Right kidney (tissue), 9 donors: Measurements from ENCODE around the gene NDUFAF3.

Experiments used
- DNase-seq: peaks from one replicate; pipeline ENCODE4 v3.0.0-alpha.2; 2016
- long read RNA-seq, 8 donors: transcript quantifications; one replicate each; lab custom pipeline, GENCODE V29; 2026

NDUFAF3 gene, protein sequence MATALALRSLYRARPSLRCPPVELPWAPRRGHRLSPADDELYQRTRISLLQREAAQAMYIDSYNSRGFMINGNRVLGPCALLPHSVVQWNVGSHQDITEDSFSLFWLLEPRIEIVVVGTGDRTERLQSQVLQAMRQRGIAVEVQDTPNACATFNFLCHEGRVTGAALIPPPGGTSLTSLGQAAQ
- long read RNA-seq, donor 1, transcript NDUFAF3-206 (4 exons, 826 nt) = minor isoform, 6 of 106 reads
- long read RNA-seq, donor 1, transcript NDUFAF3-202 (5 exons, 2,012 nt) = major isoform, 70 of 106 reads
- long read RNA-seq, donor 1, partial matches to known transcripts = 15 of 106 reads
- long read RNA-seq, donor 1, other reads (novel, unspliced or antisense) = 11 of 106 reads
- long read RNA-seq, donor 2, transcript NDUFAF3-206 (4 exons, 826 nt) = minor isoform, 5 of 61 reads
- long read RNA-seq, donor 2, transcript NDUFAF3-202 (5 exons, 2,012 nt) = major isoform, 50 of 61 reads
- long read RNA-seq, donor 2, partial matches to known transcripts = 0 of 61 reads
- long read RNA-seq, donor 2, other reads (novel, unspliced or antisense) = 5 of 61 reads
- long read RNA-seq, donor 3, transcript NDUFAF3-202 (5 exons, 2,012 nt) = major isoform, 38 of 49 reads
- long read RNA-seq, donor 3, partial matches to known transcripts = 0 of 49 reads
- long read RNA-seq, donor 3, other reads (novel, unspliced or antisense) = 8 of 49 reads
- long read RNA-seq, donor 4, transcript NDUFAF3-202 (5 exons, 2,012 nt) = major isoform, 56 of 74 reads
- long read RNA-seq, donor 4, partial matches to known transcripts = 7 of 74 reads
- long read RNA-seq, donor 4, other reads (novel, unspliced or antisense) = 8 of 74 reads
- long read RNA-seq, donor 5, transcript NDUFAF3-202 (5 exons, 2,012 nt) = major isoform, 73 of 97 reads
- long read RNA-seq, donor 5, transcript NDUFAF3-206 (4 exons, 826 nt) = minor isoform, 6 of 97 reads
- long read RNA-seq, donor 5, partial matches to known transcripts = 7 of 97 reads
- long read RNA-seq, donor 5, other reads (novel, unspliced or antisense) = 10 of 97 reads
- long read RNA-seq, donor 6, transcript NDUFAF3-202 (5 exons, 2,012 nt) = major isoform, 47 of 73 reads
- long read RNA-seq, donor 6, partial matches to known transcripts = 12 of 73 reads
- long read RNA-seq, donor 6, other reads (novel, unspliced or antisense) = 8 of 73 reads
- long read RNA-seq, donor 7, transcript NDUFAF3-202 (5 exons, 2,012 nt) = major isoform, 117 of 149 reads
- long read RNA-seq, donor 7, transcript NDUFAF3-206 (4 exons, 826 nt) = minor isoform, 8 of 149 reads
- long read RNA-seq, donor 7, partial matches to known transcripts = 5 of 149 reads
- long read RNA-seq, donor 7, other reads (novel, unspliced or antisense) = 18 of 149 reads
- long read RNA-seq, donor 8, transcript NDUFAF3-202 (5 exons, 2,012 nt) = major isoform, 61 of 82 reads
- long read RNA-seq, donor 8, partial matches to known transcripts = 18 of 82 reads
- long read RNA-seq, donor 8, other reads (novel, unspliced or antisense) = 0 of 82 reads

DNA sequence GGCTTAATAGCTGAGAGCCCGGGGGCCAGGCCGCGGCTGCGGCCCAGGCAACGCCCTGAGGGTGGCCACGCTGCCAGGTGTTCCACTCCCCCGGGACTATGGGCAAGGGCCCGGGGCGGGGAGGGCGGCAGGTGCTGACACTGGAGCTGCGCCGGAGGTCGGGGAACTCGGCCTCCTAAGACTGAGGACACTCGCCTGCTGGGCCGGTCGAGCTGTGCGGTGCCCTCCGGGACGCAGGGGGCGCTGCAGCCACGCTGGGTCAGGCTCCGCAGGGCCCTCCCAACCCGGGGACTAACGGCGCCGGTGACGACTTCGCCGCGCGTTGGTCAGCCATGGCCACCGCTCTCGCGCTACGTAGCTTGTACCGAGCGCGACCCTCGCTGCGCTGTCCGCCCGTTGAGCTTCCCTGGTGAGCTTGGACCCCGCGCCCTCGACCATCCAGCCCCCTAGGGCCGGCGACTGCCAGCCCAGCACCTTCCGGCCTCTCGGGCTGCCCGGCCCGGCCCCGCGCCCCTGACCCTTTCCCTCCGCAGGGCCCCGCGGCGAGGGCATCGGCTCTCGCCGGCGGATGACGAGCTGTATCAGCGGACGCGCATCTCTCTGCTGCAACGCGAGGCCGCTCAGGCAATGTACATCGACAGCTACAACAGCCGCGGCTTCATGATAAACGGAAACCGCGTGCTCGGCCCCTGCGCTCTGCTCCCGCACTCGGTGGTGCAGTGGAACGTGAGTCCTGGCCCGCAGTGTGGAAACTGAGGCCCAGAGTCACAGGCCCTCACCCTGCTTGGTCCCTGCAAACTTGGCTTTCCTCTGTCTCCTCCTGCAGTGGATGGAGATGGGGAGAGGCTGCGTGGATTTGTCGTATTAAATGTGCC, at the start of gene NDUFAF3:
Gene NDUFAF3, plus strand, starts transcription at position 309 of the 875 bp plus-strand sequence. Its CDS starts 24 bp downstream, at position 333.
- no peak for DNase-seq

GRCh38 chr3:48974076-48974864, 47.7 kb upstream of the NDUFAF3 start:
- no peak for DNase-seq

DNA sequence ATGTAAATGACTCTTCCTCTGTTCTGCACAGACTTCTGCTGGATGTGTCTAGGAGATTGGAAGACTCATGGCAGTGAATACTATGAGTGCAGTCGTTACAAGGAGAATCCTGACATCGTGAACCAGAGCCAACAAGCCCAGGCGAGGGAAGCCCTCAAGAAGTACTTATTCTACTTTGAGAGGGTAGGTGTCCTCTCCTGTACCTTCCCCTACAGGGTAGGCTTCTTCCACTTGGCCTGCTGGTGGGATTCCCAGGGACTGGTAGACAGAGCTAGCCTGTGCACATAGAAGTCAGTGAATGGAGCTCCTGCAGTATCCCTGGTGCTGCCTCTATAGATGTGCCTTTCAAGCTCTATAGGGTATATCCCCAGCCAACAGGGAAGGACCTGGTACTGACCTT, 42.5 kb upstream of the NDUFAF3 start:
- no peak for DNase-seq

DNA sequence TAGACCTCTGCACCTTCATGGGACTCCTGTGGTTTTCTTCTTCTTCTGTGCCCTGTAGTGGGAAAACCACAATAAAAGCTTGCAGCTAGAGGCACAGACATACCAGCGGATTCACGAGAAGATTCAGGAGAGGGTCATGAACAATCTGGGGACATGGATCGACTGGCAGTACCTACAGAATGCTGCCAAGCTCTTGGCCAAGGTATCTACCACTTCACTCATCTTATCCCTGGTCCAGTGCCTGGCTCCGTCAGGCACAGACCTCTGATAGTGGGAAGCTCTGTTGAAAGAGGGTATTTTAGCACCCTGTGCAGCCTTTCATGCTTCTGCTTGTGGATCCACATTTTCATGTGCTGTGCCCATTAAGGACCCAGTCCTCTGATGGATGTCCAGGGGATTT, 41.6 kb upstream of the NDUFAF3 start:
- DNase-seq = no peak

DNA sequence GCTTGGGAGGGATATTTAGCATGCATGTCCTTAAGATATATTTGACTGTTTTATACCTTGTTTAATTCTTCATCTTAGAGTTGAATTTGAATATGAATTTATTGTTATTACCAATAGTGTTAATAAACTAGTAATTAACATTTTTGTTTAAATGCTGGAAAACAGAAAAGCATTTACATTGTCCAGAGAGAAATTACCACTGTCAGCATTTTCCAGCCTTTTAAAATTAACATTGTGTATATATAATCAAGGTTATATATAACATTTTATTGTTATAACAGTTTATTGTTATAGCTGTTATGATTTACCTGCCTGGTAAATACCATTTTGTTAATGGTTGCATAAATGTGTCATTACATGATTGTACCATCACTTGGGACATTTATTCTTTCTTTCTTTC, 39.9 kb upstream of the NDUFAF3 start:
- DNase-seq = no peak

DNA sequence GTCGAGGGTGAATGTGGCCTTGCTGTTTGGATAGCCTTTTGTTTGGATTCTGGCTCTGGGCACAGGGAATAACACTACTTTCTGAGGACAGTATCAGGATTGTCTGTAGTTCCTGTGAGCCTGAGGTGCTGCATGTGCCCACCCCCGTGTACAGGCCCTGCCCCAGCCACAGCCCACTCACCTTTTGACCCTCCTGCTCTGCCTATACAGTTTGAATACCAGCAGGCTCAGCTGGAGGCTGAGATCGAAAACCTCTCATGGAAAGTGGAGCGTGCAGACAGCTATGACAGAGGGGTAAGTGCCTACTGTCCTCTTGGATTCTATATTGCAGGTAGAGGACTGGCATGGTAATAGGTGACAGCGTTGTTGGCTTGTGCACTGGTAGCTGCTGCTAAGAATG, 39.2 kb upstream of the NDUFAF3 start:
- DNase-seq = no peak

DNA sequence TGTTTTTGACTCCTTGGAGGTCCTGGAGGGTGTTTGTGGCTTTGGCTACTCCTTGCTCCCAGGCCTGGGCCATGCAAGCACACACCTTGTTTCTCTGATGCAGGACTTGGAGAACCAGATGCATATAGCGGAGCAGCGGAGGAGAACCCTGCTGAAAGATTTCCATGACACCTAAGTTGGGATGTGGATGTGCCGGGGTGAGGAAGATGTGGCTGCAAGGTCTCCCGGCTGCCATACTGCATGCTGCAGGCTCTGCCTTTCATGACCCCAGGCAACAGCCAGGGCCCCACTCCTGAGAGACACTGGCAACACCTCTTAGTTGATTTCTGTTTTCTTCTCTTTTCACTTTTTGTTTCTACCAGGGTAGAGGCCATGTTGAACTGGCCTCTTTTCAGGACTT, 38.8 kb upstream of the NDUFAF3 start:
- no peak for DNase-seq

DNA sequence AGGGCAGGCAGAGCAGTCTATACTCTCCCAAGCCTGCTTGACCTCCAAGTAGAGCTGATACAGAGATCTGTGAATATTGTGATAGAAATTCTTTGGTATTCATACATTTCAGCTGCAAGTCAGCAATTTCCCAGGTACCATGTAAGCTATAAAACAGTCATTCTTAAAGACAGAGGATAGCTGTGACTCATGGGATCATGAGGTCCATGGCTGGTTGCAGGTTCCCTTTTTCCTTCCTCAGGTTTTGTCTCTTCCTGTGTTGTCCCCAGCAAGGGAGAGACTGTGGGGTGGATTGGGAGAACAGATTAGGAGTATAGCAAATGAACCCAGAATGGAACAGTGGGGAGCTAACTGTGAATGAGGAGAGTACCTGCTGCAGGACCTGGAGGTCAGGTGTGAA, 37.3 kb upstream of the NDUFAF3 start:
- DNase-seq = no peak

DNA sequence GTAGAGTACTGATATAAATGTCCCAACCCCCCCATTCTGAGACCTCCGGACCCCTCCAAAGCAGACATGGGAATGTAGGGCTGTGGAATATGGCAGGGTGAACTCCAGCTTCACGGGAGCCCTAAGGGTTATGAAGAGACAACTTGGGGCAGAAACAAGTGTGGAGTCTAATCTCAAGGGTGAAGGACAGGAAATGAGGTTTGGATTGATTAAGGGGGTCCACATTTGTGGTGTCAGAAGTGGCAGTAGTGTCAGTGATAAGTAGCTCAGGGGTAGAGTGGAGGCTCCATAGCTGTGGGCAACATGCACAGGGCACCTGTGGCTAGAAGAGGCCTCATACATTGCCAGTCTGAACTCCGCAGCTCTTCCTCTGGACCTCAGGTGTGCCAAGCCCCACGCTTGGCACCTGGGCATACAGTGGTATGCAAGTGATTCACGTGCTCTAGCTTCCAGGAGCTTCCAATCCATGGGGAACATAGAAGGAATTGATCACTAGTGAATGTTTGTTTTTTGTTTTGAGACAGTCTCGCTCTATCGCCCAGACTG, 36.0 kb upstream of the NDUFAF3 start:
- no peak for DNase-seq

- no peak for DNase-seq
Measured at GRCh38 chr3:48989126-48989795, 32.7 kb upstream of the NDUFAF3 start.

GRCh38 chr3:48989796-48990635, 31.9 kb upstream of the NDUFAF3 start, which contains the start of gene P4HTM:
Gene P4HTM, plus strand, starts transcription at chr3:48990241. Its CDS starts 16 bp downstream, at chr3:48990257.
- peak; percentile 92 for DNase-seq

- DNase-seq = peak; percentile 79
Measured at GRCh38 chr3:48990636-48991469, 31.1 kb upstream of the NDUFAF3 start.

- no peak for DNase-seq
Measured at GRCh38 chr3:48991851-48992545, 29.9 kb upstream of the NDUFAF3 start.

GRCh38 chr3:48993834-48994233, 28.1 kb upstream of the NDUFAF3 start:
- DNase-seq = no peak

DNA sequence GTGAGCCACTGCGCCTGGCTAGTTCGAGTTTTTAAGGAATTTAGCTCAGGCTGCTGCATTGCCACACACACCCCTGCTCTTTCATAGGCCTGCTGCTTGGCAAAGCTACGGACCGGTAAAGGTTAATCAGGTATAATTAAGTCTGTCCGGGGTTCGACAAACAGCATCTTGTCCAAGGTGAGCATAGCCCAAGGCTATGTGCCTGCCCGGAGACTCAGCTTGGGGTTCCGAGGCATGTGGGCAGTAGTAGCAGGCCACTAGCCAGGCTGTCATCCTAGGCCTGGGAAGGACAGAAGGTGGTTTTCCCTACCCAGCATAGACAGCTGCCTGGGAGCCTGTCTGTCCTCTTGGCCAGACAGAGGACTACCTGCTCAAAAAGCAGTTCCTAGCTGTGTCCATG, 25.3 kb upstream of the NDUFAF3 start:
- no peak for DNase-seq

- DNase-seq = no peak
Measured at GRCh38 chr3:48997102-48997635, 24.8 kb upstream of the NDUFAF3 start.
